ENCODE data around the gene FAM149B1.
"Not testable (repeated sequence)": the region's sequence is repeated elsewhere in the genome, so short reads cannot be mapped to it uniquely, and the experiment has no call there.

Gene FAM149B1

GRCh38 chr10:73233883-73234282, 66.0 kb downstream of the FAM149B1 start:
- DNase-seq = no peak

GRCh38 chr10:73234695-73235094, 66.8 kb downstream of the FAM149B1 start:
- no peak for DNase-seq

GRCh38 chr10:73238990-73239566, 71.2 kb downstream of the FAM149B1 start:
- no peak for DNase-seq

GRCh38 chr10:73239908-73240307, 72.0 kb downstream of the FAM149B1 start:
- DNase-seq = no peak

- no peak for DNase-seq
Observed at GRCh38 chr10:73244866-73245477, 77.1 kb downstream of the FAM149B1 start.

- no peak for DNase-seq
Observed at GRCh38 chr10:73246322-73246645, 78.4 kb downstream of the FAM149B1 start.

GRCh38 chr10:73246646-73247508, 79.0 kb downstream of the FAM149B1 start, which contains the start of gene DNAJC9:
DNAJC9 (minus strand) TSS chr10:73247255; CDS start chr10:73247189, 66 bp downstream.
- peak; percentile 66 to 84 for DNase-seq

- DNase-seq = no peak
Observed at GRCh38 chr10:73247509-73248258, 79.8 kb downstream of the FAM149B1 start.

GRCh38 chr10:73248259-73248724, 80.4 kb downstream of the FAM149B1 start:
- no peak for DNase-seq

- no peak for DNase-seq
Observed at GRCh38 chr10:73251683-73252444, 83.9 kb downstream of the FAM149B1 start.

- DNase-seq = peak; percentile 95
Observed at GRCh38 chr10:73252445-73253224, 84.7 kb downstream of the FAM149B1 start, which contains the start of gene MRPS16. MRPS16 (minus strand) TSS chr10:73252644; CDS start chr10:73252482, 162 bp downstream.

- peak in 1 of 2 experiments; percentile 19 for DNase-seq
Observed at GRCh38 chr10:73253225-73253555, 85.3 kb downstream of the FAM149B1 start.

- DNase-seq = not testable (repeated sequence)
Observed at GRCh38 chr10:73258612-73259011, 90.7 kb downstream of the FAM149B1 start.

GRCh38 chr10:73261362-73261995, 93.6 kb downstream of the FAM149B1 start:
- no peak for DNase-seq

- peak; percentile 59 to 81 for DNase-seq
Observed at GRCh38 chr10:73262105-73262730, 94.3 kb downstream of the FAM149B1 start.

- DNase-seq = no peak
Observed at GRCh38 chr10:73262880-73263555, 95.1 kb downstream of the FAM149B1 start.

GRCh38 chr10:73263693-73264347, 95.9 kb downstream of the FAM149B1 start:
- peak in 1 of 2 experiments; percentile 50 for DNase-seq

GRCh38 chr10:73264423-73264822, 96.5 kb downstream of the FAM149B1 start:
- no peak for DNase-seq

GRCh38 chr10:73281097-73281496, 113.2 kb downstream of the FAM149B1 start:
- DNase-seq = no peak

Data from SW 1271 (cell line).